Stimulated activated CD8-positive, alpha-beta memory T cell treated with anti-CD3 and anti-CD28 coated beads, Interleukin-7, amount 100 ng/mL, for 1 hour (primary cell): ENCODE results near the gene STARD5.

Experiments
- DNase-seq, 2 donors: peaks; one replicate each; pipeline ENCODE4 v3.0.0-alpha.2; 2020; ENCODE audit warnings: low read depth in 2 of 2

STARD5 gene

GRCh38 chr15:81312790-81313543 is 11.0 kb downstream of the STARD5 start:
- no peak for DNase-seq

GRCh38 chr15:81311752-81312464 is 12.0 kb downstream of the STARD5 start:
- no peak for DNase-seq

GRCh38 chr15:81310480-81310879 is 13.5 kb downstream of the STARD5 start:
- no peak for DNase-seq

GRCh38 chr15:81309647-81310450 is 14.1 kb downstream of the STARD5 start:
- DNase-seq, result no peak

- no peak for DNase-seq
These were observed 15.7 kb downstream of the STARD5 start for GRCh38 chr15:81308260-81308659.

GRCh38 chr15:81304226-81304625 is 19.7 kb downstream of the STARD5 start:
- no peak for DNase-seq

- no peak for DNase-seq
These were observed 20.4 kb downstream of the STARD5 start for GRCh38 chr15:81303244-81304225.

- DNase-seq, result no peak
These were observed 21.2 kb downstream of the STARD5 start for GRCh38 chr15:81302701-81303109.

GRCh38 chr15:81301815-81302399 is 22.0 kb downstream of the STARD5 start:
- DNase-seq, result no peak

- DNase-seq, result no peak
These were observed 22.6 kb downstream of the STARD5 start for GRCh38 chr15:81301385-81301784.

- DNase-seq, result no peak
These were observed 24.2 kb downstream of the STARD5 start for GRCh38 chr15:81299630-81300273.

- no peak for DNase-seq
These were observed 24.8 kb downstream of the STARD5 start for GRCh38 chr15:81299156-81299555.

- no peak for DNase-seq
These were observed 25.3 kb downstream of the STARD5 start for GRCh38 chr15:81298611-81299010.

GRCh38 chr15:81297603-81298575 is 26.1 kb downstream of the STARD5 start:
- no peak for DNase-seq

- DNase-seq, result no peak
These were observed 26.8 kb downstream of the STARD5 start for GRCh38 chr15:81297147-81297572.

- DNase-seq, result peak; percentile 40 to 42
These were observed 27.3 kb downstream of the STARD5 start for GRCh38 chr15:81296673-81297072.

- no peak for DNase-seq
These were observed 27.8 kb downstream of the STARD5 start for GRCh38 chr15:81296186-81296585.

GRCh38 chr15:81295486-81296121 is 28.3 kb downstream of the STARD5 start:
- DNase-seq, result no peak

GRCh38 chr15:81294516-81294880 is 29.4 kb downstream of the STARD5 start:
- DNase-seq, result no peak
